GM23338 (cell line): ENCODE results near the gene PJA2.

Experiments used
- CREB1 ChIP-seq: fragments of 250-450 bp; sonication (Bioruptor Pico); IDR thresholded peaks from 2 replicates; pipeline ENCODE4 v1.5.0; 2020; ENCODE audit warnings: low read depth, mild to moderate bottlenecking, moderate library complexity
- EZH2 ChIP-seq: fragments of 200-600 bp; sonication (generic); IDR thresholded peaks from one replicate; pipeline ENCODE4 v1.8.0; 2017; ENCODE audit warnings: antibody characterized with exemption, mild to moderate bottlenecking, low read depth; ENCODE audit not compliant: unreplicated experiment
- EZH2phosphoT487 ChIP-seq: fragments of 200-600 bp; sonication (generic); IDR thresholded peaks from one replicate; pipeline ENCODE4 v1.8.1; 2018; ENCODE audit warnings: antibody characterized with exemption; ENCODE audit not compliant: unreplicated experiment
- NANOG ChIP-seq: IDR thresholded peaks from 2 replicates; pipeline ENCODE4 v1.6.1; 2016; ENCODE audit warnings: antibody characterized with exemption, borderline replicate concordance
- POLR2AphosphoS5 ChIP-seq: IDR thresholded peaks from 2 replicates; pipeline ENCODE4 v1.6.1; 2016; ENCODE audit warnings: antibody characterized with exemption, low read depth
- REST ChIP-seq: IDR thresholded peaks from one replicate; pipeline ENCODE4 v1.6.1; 2018; ENCODE audit warnings: antibody characterized with exemption; ENCODE audit not compliant: unreplicated experiment
- STAT1 ChIP-seq: IDR thresholded peaks from one replicate; pipeline ENCODE4 v1.6.1; 2016; ENCODE audit warnings: antibody characterized with exemption; ENCODE audit not compliant: unreplicated experiment
- ZNF114 ChIP-seq: fragments of 250-450 bp; sonication (Bioruptor Pico); IDR thresholded peaks from 2 replicates; pipeline ENCODE4 v1.5.0; 2020; ENCODE audit warnings: mild to moderate bottlenecking, moderate library complexity
- ZNF331 ChIP-seq: fragments of 250-450 bp; sonication (Bioruptor Pico); IDR thresholded peaks from 2 replicates; pipeline ENCODE4 v1.5.0; 2020; ENCODE audit warnings: low read depth, mild to moderate bottlenecking, moderate library complexity
- TF ChIP-seq, protein P1 (sequence below), 2 experiments: fragments of 200-600 bp in 1 of 2; sonication (generic) in 1 of 2; conservative IDR thresholded peaks; 2 replicates each; pipeline versions ENCODE4 v1.5.1 to v1.6.1; 2016 to 2017; ENCODE audit warnings: antibody characterized with exemption in 2 of 2, low read depth in 2 of 2, mild to moderate bottlenecking in 2 of 2, moderate library complexity in 1 of 2
- TF ChIP-seq, protein P2 (sequence below): IDR thresholded peaks from 2 replicates; pipeline ENCODE4 v1.6.1; 2016; ENCODE audit warnings: antibody characterized with exemption

- TF ChIP-seq, protein P1, sequence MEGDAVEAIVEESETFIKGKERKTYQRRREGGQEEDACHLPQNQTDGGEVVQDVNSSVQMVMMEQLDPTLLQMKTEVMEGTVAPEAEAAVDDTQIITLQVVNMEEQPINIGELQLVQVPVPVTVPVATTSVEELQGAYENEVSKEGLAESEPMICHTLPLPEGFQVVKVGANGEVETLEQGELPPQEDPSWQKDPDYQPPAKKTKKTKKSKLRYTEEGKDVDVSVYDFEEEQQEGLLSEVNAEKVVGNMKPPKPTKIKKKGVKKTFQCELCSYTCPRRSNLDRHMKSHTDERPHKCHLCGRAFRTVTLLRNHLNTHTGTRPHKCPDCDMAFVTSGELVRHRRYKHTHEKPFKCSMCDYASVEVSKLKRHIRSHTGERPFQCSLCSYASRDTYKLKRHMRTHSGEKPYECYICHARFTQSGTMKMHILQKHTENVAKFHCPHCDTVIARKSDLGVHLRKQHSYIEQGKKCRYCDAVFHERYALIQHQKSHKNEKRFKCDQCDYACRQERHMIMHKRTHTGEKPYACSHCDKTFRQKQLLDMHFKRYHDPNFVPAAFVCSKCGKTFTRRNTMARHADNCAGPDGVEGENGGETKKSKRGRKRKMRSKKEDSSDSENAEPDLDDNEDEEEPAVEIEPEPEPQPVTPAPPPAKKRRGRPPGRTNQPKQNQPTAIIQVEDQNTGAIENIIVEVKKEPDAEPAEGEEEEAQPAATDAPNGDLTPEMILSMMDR (conservative IDR thresholded peaks at IDR 0.05; ENCODE audit: low read depth in 2 of 2): no peak
- no peak for TF ChIP-seq EZH2
- no peak for TF ChIP-seq REST
- TF ChIP-seq CREB1 (CRISPR knock-in tag): no peak
- no peak for TF ChIP-seq POLR2AphosphoS5
- TF ChIP-seq, protein P2, sequence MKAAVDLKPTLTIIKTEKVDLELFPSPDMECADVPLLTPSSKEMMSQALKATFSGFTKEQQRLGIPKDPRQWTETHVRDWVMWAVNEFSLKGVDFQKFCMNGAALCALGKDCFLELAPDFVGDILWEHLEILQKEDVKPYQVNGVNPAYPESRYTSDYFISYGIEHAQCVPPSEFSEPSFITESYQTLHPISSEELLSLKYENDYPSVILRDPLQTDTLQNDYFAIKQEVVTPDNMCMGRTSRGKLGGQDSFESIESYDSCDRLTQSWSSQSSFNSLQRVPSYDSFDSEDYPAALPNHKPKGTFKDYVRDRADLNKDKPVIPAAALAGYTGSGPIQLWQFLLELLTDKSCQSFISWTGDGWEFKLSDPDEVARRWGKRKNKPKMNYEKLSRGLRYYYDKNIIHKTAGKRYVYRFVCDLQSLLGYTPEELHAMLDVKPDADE: no peak
- TF ChIP-seq EZH2phosphoT487: no peak
- no peak for TF ChIP-seq ZNF114
- TF ChIP-seq STAT1: no peak
- no peak for TF ChIP-seq ZNF331 (CRISPR knock-in tag)
- no peak for TF ChIP-seq NANOG
Observed at GRCh38 chr5:109349388-109349787, 60.4 kb downstream of the PJA2 start.
